MM.1S (cell line): ENCODE measurements around the gene FGF8.

Experiments used
- DNase-seq: peaks from one replicate; pipeline ENCODE4 v3.0.0-alpha.2; 2015
- H2AFZ ChIP-seq: fragments of 300-600 bp; sonication (generic); 2 replicates; pipeline ENCODE4 v1.6.0; 2016; ENCODE audit warnings: antibody characterized with exemption, low read length
- H3F3A ChIP-seq: fragments of 300-600 bp; sonication (generic); 2 replicates; pipeline ENCODE4 v1.6.1; 2016; ENCODE audit warnings: mild to moderate bottlenecking, antibody characterized with exemption, low read length, moderate library complexity, mixed read lengths; ENCODE audit not compliant: insufficient read depth
- H3K27ac ChIP-seq: fragments of 300-600 bp; sonication (generic); 2 replicates; pipeline ENCODE4 v1.5.1; 2016; ENCODE audit warnings: mild to moderate bottlenecking, low read length
- H3K27me3 ChIP-seq: fragments of 300-600 bp; sonication (generic); replicated peaks from 2 replicates; pipeline ENCODE4 v1.6.0; 2016; ENCODE audit warnings: low read length; ENCODE audit not compliant: insufficient read depth
- H3K36me3 ChIP-seq: fragments of 300-600 bp; sonication (generic); replicated peaks from 2 replicates; pipeline ENCODE4 v1.6.1; 2016; ENCODE audit warnings: mild to moderate bottlenecking, low read length, mixed read lengths; ENCODE audit not compliant: insufficient read depth
- H3K4me1 ChIP-seq: fragments of 300-600 bp; sonication (generic); 2 replicates; pipeline ENCODE4 v1.6.1; 2016; ENCODE audit warnings: low read length, mixed read lengths
- H3K4me2 ChIP-seq: fragments of 300-600 bp; sonication (generic); 2 replicates; pipeline ENCODE4 v1.6.0; 2016; ENCODE audit warnings: low read depth, low read length
- H3K4me3 ChIP-seq: fragments of 300-600 bp; sonication (generic); 2 replicates; pipeline ENCODE4 v1.5.1; 2016; ENCODE audit warnings: low read length, mixed read lengths
- H3K79me2 ChIP-seq: fragments of 300-600 bp; sonication (generic); 2 replicates; pipeline ENCODE4 v1.6.1; 2016; ENCODE audit warnings: mixed run types, low read length, mixed read lengths
- H3K9ac ChIP-seq: fragments of 300-600 bp; sonication (generic); 2 replicates; pipeline ENCODE4 v1.6.1; 2016; ENCODE audit warnings: low read length, mixed read lengths
- H3K9me2 ChIP-seq: fragments of 300-600 bp; sonication (generic); replicated peaks from 2 replicates; pipeline ENCODE4 v1.6.1; 2016; ENCODE audit warnings: mild to moderate bottlenecking, low read length, mixed read lengths; ENCODE audit not compliant: insufficient read depth
- H3K9me3 ChIP-seq: fragments of 300-600 bp; sonication (generic); replicated peaks from 2 replicates; pipeline ENCODE4 v1.6.1; 2016; ENCODE audit warnings: mild to moderate bottlenecking, low read length, mixed read lengths; ENCODE audit not compliant: insufficient read depth
- H4K20me1 ChIP-seq: fragments of 300-600 bp; sonication (generic); 2 replicates; pipeline ENCODE4 v1.6.1; 2016; ENCODE audit warnings: mild to moderate bottlenecking, low read length, moderate library complexity, mixed read lengths; ENCODE audit not compliant: insufficient read depth
- EZH2 ChIP-seq: fragments of 300-600 bp; sonication (generic); optimal IDR thresholded peaks from 2 replicates; pipeline ENCODE3; 2017; ENCODE audit warnings: low read depth, mild to moderate bottlenecking, antibody characterized with exemption, low read length, mixed read lengths
- EZH2phosphoT487 ChIP-seq: fragments of 300-600 bp; sonication (generic); IDR thresholded peaks from 2 replicates; pipeline ENCODE4 v1.6.1; 2018; ENCODE audit warnings: antibody characterized with exemption, low read length
- TF ChIP-seq, protein P1 (sequence below): fragments of 300-600 bp; sonication (generic); IDR thresholded peaks from 2 replicates; pipeline ENCODE4 v1.5.1; 2016; ENCODE audit warnings: antibody characterized with exemption, low read length, mixed read lengths

FGF8 gene

DNA sequence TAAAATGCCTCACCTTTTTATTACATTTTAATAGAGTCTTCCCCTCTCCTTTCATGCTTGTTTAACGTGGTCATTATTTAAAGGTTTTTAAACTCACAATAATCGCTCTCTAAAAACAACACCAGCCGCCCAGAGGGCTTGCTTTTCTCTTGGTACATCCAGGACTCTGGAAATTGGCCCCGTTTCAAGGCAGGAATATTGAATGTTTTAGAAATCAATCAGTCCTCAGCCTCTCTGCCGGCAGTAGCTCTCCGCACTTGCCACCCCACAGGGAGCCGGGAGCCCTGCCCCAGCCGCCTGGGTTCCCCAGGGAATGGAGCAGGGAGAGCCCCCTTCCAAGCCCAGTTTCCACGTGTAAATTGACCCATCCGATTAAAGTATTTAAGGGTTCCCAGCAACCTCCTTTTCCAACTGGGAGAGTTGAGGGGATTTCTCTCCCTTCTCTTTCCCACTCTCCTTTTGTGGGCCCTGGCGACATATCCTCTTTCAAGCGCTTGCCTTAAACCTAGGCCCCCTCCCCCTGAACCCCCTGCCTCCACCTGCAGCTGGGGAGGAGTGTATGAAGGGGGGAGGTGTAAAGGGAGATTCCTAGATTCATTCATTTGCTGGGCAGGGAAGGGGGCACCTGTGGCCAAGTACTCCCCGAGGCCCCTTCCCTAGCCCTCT lies 1.9 kb downstream of the FGF8 start:
- H2AFZ ChIP-seq = no peak overlapping the region
- no peaks in the 10 kb centered on the region for H3K36me3 ChIP-seq
- no peaks in the 10 kb centered on the region for H3K9me3 ChIP-seq
- H3K4me2 ChIP-seq = no peak overlapping the region
- no peak overlapping the region for H3K27ac ChIP-seq
- no peak overlapping the region for H3K4me3 ChIP-seq
- no peaks in the 10 kb centered on the region for H4K20me1 ChIP-seq
- no peaks in the 10 kb centered on the region for H3K9me2 ChIP-seq
- no peak for DNase-seq
- no peaks in the 10 kb centered on the region for H3K79me2 ChIP-seq
- H3K9ac ChIP-seq = no peak overlapping the region
- H3F3A ChIP-seq = no peaks in the 10 kb centered on the region
- H3K4me1 ChIP-seq = no peaks in the 10 kb centered on the region
- TF ChIP-seq EZH2 = no peak
- TF ChIP-seq EZH2phosphoT487 = no peak
- peaks cover 76% of the 10 kb centered on the region for H3K27me3 ChIP-seq

DNA sequence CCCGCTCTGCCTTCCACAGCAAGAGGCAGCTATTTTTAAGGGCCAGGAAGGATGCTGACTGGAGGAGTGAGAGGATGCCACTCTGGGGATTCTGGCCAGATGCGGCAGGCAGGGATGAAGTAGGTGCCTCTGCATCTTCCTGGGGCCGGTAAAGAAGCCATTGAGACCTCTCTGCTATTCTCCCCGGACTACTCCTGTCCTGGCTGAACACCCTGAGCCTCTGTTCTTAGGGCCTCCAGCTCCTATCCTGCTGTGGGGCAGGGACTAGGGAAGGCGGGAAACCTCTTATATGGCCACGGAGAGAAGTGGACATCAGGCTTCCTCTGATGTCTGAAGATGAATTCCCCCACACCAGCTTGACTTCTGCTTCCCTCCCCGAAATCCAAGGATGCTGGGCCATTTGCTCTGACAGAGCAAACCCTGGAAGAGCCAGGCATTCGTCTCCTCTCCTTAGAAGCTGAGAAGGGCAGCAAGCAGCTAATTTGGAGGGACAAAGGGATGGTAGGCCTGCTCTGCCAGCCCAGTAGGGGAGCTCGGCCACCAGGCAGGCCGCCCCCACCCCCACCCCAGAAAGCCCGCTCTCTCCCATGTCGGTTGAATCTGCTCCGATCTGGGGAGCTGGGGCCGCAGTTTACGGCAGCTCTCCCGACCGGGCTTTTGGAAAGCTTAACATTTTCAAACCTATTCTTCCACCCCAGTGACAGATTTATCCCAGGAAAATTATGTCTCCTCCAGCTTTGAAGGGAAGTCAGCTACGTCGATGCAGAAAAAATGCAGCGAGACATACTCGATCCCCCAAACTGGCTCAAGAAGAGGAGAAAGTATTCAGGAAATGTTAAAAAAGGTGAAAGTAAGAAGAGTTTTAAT lies 2.8 kb downstream of the FGF8 start:
- Histone ChIP-seq H3F3A (no peaks in the 10 kb centered on the region), H3K36me3 (no peaks in the 10 kb centered on the region), H2AFZ (no peak overlapping the region), H3K79me2 (no peaks in the 10 kb centered on the region), H3K27ac (no peak overlapping the region), H4K20me1 (no peaks in the 10 kb centered on the region), H3K9me2 (no peaks in the 10 kb centered on the region), H3K9me3 (no peaks in the 10 kb centered on the region), H3K9ac (no peak overlapping the region), H3K4me3 (no peak overlapping the region), H3K4me1 (no peaks in the 10 kb centered on the region), H3K4me2 (no peak overlapping the region), H3K27me3 (peaks cover 73% of the 10 kb centered on the region)
- TF ChIP-seq EZH2phosphoT487 (no peak), EZH2 (peak; percentile 74)
- TF ChIP-seq, protein P1, sequence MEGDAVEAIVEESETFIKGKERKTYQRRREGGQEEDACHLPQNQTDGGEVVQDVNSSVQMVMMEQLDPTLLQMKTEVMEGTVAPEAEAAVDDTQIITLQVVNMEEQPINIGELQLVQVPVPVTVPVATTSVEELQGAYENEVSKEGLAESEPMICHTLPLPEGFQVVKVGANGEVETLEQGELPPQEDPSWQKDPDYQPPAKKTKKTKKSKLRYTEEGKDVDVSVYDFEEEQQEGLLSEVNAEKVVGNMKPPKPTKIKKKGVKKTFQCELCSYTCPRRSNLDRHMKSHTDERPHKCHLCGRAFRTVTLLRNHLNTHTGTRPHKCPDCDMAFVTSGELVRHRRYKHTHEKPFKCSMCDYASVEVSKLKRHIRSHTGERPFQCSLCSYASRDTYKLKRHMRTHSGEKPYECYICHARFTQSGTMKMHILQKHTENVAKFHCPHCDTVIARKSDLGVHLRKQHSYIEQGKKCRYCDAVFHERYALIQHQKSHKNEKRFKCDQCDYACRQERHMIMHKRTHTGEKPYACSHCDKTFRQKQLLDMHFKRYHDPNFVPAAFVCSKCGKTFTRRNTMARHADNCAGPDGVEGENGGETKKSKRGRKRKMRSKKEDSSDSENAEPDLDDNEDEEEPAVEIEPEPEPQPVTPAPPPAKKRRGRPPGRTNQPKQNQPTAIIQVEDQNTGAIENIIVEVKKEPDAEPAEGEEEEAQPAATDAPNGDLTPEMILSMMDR = no peak
- DNase-seq = no peak

DNA sequence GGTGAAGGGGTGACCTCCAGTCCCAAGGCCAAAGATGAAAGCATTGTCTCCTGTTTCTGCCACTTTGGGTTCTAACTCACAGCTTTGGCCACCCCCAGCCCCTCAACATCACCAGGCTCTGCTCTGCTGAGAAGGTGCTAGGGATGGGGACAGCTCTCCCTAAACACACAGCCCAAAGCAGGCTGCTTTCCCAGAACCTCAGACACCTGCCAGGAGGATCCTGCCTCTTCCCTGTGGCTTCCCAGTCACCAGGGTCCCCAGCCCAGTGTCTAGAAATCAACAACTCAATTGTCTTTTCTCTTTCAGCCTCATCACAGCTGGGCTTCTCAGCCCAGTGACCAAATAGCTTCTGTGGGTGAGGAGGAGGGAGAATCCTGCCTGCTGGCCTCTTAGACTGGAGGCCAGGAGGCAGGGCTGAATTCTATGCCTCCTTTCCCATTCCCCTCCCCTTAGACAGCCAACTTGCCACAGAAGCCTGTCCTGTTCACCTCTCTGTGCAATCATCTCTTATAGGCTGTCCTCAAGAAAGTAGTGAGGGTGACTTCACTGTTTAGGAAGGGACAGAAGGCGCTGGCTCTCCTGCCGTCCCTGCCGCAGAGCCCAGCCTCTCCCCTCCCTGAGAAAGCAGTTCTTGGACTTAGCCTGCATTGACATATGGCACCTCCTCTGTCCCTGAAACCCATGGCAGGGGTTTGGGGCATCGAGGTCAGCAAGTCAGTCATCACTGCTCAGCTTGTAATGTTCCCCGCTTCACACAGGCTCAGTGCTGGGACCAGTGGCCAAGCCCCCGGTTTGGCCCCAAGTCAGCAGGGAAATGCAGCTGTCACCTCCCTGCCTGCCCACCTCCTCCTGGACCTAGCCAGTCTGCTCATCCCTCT lies 3.7 kb downstream of the FGF8 start:
- H3K27ac ChIP-seq = no peak overlapping the region
- TF ChIP-seq EZH2phosphoT487 = no peak
- TF ChIP-seq EZH2 = no peak
- TF ChIP-seq, protein P1 = no peak
- H3K9me3 ChIP-seq = no peaks in the 10 kb centered on the region
- H3K9ac ChIP-seq = no peak overlapping the region
- H3K4me1 ChIP-seq = no peaks in the 10 kb centered on the region
- peaks cover 76% of the 10 kb centered on the region for H3K27me3 ChIP-seq
- DNase-seq = no peak
- no peaks in the 10 kb centered on the region for H4K20me1 ChIP-seq
- no peak overlapping the region for H3K4me2 ChIP-seq
- H3K9me2 ChIP-seq = no peaks in the 10 kb centered on the region
- H3K36me3 ChIP-seq = no peaks in the 10 kb centered on the region
- H2AFZ ChIP-seq = no peak overlapping the region
- no peaks in the 10 kb centered on the region for H3F3A ChIP-seq
- no peaks in the 10 kb centered on the region for H3K79me2 ChIP-seq
- H3K4me3 ChIP-seq = no peak overlapping the region
